K562 (cell line): ENCODE data around the gene NEUROG1. TPM values are rescaled to one million over a fixed set of nuclear protein-coding genes. Genes with fewer than 3 reads are reported as not detected.

ENCODE experiments used
- CTCF ChIP-seq, 3 experiments: IDR thresholded peaks in 2 of 3; conservative IDR thresholded peaks in 1 of 3; 2 replicates each; pipeline ENCODE4 v1.5.1; 2011 to 2012; ENCODE audit warnings: low read length in 3 of 3, mild to moderate bottlenecking in 3 of 3, control low read depth in 2 of 3, improper control_type of control experiment in 1 of 3, inconsistent platforms in 1 of 3, low read depth in 1 of 3, mixed read lengths in 1 of 3, moderate library complexity in 1 of 3; ENCODE audit not compliant: insufficient read depth in 2 of 3
- FOXJ3 ChIP-seq: sonication (generic); formaldehyde crosslinking; IDR thresholded peaks from 2 replicates; pipeline ENCODE4 v1.4.0; 2020; ENCODE audit warnings: mild to moderate bottlenecking, missing genetic modification reagents
- FOXK1 ChIP-seq: sonication (generic); formaldehyde crosslinking; IDR thresholded peaks from 2 replicates; pipeline ENCODE4 v1.8.0; 2022; ENCODE audit warnings: missing genetic modification reagents, mild to moderate bottlenecking, borderline replicate concordance
- ILK ChIP-seq: fragments of 450-650 bp; IDR thresholded peaks from 2 replicates; pipeline ENCODE4 v1.6.1; 2016; ENCODE audit warnings: missing genetic modification characterization, low read depth, mild to moderate bottlenecking, missing compliant biosample characterization, moderate library complexity, borderline replicate concordance
- KHSRP ChIP-seq: fragments of 450-650 bp; IDR thresholded peaks from 2 replicates; pipeline ENCODE4 v1.6.1; 2017
- PURB ChIP-seq: sonication (generic); formaldehyde crosslinking; IDR thresholded peaks from 2 replicates; pipeline ENCODE4 v1.9.0; 2021; ENCODE audit warnings: low read depth, mild to moderate bottlenecking, missing genetic modification reagents
- RAD21 ChIP-seq, 2 experiments: fragments of 250-450 bp in 1 of 2; fragments of 450-650 bp in 1 of 2; sonication (Bioruptor Pico) in 1 of 2; formaldehyde crosslinking in 1 of 2; IDR thresholded peaks in 1 of 2; conservative IDR thresholded peaks in 1 of 2; 2 replicates each; pipeline versions ENCODE4 v1.4.0 to v1.8.0; 2020 to 2022; ENCODE audit warnings: mild to moderate bottlenecking in 2 of 2, moderate library complexity in 1 of 2
- RBM15 ChIP-seq: fragments of 200-400 bp; formaldehyde crosslinking; IDR thresholded peaks from 2 replicates; pipeline ENCODE4 v1.6.1; 2018; ENCODE audit warnings: mild to moderate bottlenecking, low read length, moderate library complexity; ENCODE audit not compliant: insufficient read depth
- RFX7 ChIP-seq: fragments of 250-450 bp; sonication (Bioruptor Pico); IDR thresholded peaks from 2 replicates; pipeline ENCODE4 v1.5.1; 2021; ENCODE audit warnings: mild to moderate bottlenecking
- SMC3 ChIP-seq: conservative IDR thresholded peaks from 2 replicates; pipeline ENCODE4 v1.6.1; 2011; ENCODE audit warnings: low read depth, low read length, improper control_type of control experiment; ENCODE audit not compliant: insufficient read depth
- TCF7 ChIP-seq: sonication (generic); IDR thresholded peaks from 2 replicates; pipeline ENCODE4 v1.6.1; 2016; ENCODE audit warnings: antibody characterized with exemption, borderline replicate concordance
- ZC3H11A ChIP-seq: IDR thresholded peaks from 2 replicates; pipeline ENCODE4 v1.6.1; 2012; ENCODE audit warnings: low read depth, low read length, improper control_type of control experiment
- polyA plus RNA-seq, 8 experiments: library from polyadenylated mRNA; depleted of rRNA in 4 of 8; stranded (reverse) in 5 of 8; unstranded in 3 of 8; fragments of >200 nt; fragmentation: Nextera tagmentation in 2 of 8; fragmentation: Illumina TruSeq in 1 of 8; extraction: Ambion mirVana in 2 of 8; extraction: Trizol in 1 of 8; gene quantifications; 2 replicates each; pipeline versions ENCODE4 v1.2.1 to v1.2.3, GENCODE V29; 2011 to 2014; ENCODE audit warnings: inconsistent platforms in 1 of 8, missing spikeins in 1 of 8
- total RNA-seq, 7 experiments: library from RNA; depleted of rRNA in 6 of 7; stranded (reverse); fragments of >200 nt in 6 of 7; fragmentation: Illumina TruSeq in 2 of 7; extraction: Trizol in 2 of 7; gene quantifications; 2 replicates each; pipeline versions ENCODE4 v1.2.1 to v1.2.3, GENCODE V29; 2011 to 2021; ENCODE audit warnings: low replicate concordance in 1 of 7
- TF ChIP-seq, protein P1 (sequence below): fragments of 450-650 bp; formaldehyde crosslinking; IDR thresholded peaks from 2 replicates; pipeline ENCODE4 v1.4.0; 2020; ENCODE audit warnings: mild to moderate bottlenecking, moderate library complexity
- TF ChIP-seq, protein P2 (sequence below): fragments of 450-650 bp; IDR thresholded peaks from 2 replicates; pipeline ENCODE4 v1.6.1; 2018; ENCODE audit warnings: mild to moderate bottlenecking, low read depth; ENCODE audit not compliant: partially characterized antibody
- TF ChIP-seq, protein P3 (sequence below), 2 experiments: fragments of 450-650 bp; IDR thresholded peaks; 2 replicates each; pipeline ENCODE4 v1.6.1; 2018; ENCODE audit warnings: mild to moderate bottlenecking in 2 of 2, low read depth in 1 of 2; ENCODE audit not compliant: partially characterized antibody in 2 of 2

Gene NEUROG1
- total and polyA plus RNA-seq, 9 of the 15 experiments (the other 6 are each of a cell fraction or from before 2014, with no cell fraction given), result not detected

GRCh38 chr5:135553688-135554462, 18.1 kb upstream of the NEUROG1 start (continued):
- TF ChIP-seq ILK (tag) (no peak), TCF7 (no peak), RAD21 (CRISPR knock-in tag; conservative IDR thresholded peaks at IDR 0.05 in 1 of 2, IDR thresholded peaks at IDR 0.05 in 1 of 2) (peak; percentile 56 to 75), CTCF (IDR thresholded peaks at IDR 0.05 in 2 of 3, conservative IDR thresholded peaks at IDR 0.05 in 1 of 3; ENCODE audit: insufficient read depth in 2 of 3, low read depth in 1 of 3, low read length in 3 of 3) (peak; percentile 60 to 75 (median 71)), ZC3H11A (no peak), RFX7 (CRISPR knock-in tag) (no peak), FOXJ3 (CRISPR knock-in tag) (no peak), FOXK1 (CRISPR knock-in tag) (no peak), RBM15 (no peak), KHSRP (no peak), SMC3 (0 out of 2 replicates have a peak, but pooled peaks have one; percentile 9), PURB (CRISPR knock-in tag) (no peak)
- TF ChIP-seq, protein P1, sequence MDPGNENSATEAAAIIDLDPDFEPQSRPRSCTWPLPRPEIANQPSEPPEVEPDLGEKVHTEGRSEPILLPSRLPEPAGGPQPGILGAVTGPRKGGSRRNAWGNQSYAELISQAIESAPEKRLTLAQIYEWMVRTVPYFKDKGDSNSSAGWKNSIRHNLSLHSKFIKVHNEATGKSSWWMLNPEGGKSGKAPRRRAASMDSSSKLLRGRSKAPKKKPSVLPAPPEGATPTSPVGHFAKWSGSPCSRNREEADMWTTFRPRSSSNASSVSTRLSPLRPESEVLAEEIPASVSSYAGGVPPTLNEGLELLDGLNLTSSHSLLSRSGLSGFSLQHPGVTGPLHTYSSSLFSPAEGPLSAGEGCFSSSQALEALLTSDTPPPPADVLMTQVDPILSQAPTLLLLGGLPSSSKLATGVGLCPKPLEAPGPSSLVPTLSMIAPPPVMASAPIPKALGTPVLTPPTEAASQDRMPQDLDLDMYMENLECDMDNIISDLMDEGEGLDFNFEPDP (CRISPR knock-in tag), result no peak
- TF ChIP-seq, protein P2, sequence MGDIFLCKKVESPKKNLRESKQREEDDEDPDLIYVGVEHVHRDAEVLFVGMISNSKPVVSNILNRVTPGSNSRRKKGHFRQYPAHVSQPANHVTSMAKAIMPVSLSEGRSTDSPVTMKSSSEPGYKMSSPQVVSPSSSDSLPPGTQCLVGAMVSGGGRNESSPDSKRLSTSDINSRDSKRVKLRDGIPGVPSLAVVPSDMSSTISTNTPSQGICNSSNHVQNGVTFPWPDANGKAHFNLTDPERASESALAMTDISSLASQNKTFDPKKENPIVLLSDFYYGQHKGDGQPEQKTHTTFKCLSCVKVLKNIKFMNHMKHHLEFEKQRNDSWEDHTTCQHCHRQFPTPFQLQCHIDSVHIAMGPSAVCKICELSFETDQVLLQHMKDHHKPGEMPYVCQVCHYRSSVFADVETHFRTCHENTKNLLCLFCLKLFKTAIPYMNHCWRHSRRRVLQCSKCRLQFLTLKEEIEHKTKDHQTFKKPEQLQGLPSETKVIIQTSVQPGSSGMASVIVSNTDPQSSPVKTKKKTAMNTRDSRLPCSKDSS, result no peak
- TF ChIP-seq, protein P3, sequence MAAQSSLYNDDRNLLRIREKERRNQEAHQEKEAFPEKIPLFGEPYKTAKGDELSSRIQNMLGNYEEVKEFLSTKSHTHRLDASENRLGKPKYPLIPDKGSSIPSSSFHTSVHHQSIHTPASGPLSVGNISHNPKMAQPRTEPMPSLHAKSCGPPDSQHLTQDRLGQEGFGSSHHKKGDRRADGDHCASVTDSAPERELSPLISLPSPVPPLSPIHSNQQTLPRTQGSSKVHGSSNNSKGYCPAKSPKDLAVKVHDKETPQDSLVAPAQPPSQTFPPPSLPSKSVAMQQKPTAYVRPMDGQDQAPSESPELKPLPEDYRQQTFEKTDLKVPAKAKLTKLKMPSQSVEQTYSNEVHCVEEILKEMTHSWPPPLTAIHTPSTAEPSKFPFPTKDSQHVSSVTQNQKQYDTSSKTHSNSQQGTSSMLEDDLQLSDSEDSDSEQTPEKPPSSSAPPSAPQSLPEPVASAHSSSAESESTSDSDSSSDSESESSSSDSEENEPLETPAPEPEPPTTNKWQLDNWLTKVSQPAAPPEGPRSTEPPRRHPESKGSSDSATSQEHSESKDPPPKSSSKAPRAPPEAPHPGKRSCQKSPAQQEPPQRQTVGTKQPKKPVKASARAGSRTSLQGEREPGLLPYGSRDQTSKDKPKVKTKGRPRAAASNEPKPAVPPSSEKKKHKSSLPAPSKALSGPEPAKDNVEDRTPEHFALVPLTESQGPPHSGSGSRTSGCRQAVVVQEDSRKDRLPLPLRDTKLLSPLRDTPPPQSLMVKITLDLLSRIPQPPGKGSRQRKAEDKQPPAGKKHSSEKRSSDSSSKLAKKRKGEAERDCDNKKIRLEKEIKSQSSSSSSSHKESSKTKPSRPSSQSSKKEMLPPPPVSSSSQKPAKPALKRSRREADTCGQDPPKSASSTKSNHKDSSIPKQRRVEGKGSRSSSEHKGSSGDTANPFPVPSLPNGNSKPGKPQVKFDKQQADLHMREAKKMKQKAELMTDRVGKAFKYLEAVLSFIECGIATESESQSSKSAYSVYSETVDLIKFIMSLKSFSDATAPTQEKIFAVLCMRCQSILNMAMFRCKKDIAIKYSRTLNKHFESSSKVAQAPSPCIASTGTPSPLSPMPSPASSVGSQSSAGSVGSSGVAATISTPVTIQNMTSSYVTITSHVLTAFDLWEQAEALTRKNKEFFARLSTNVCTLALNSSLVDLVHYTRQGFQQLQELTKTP (IDR thresholded peaks at IDR 0.05; ENCODE audit: low read depth in 1 of 2, partially characterized antibody in 2 of 2), result no peak
